ENCODE measurements around the gene KDELR3.

Gene KDELR3

GRCh38 chr22:38489142-38489541 is 21.2 kb downstream of the KDELR3 start:
- H3K36me3 ChIP-seq (replicated peaks in 1 of 2; ENCODE audit: control insufficient read depth in 2 of 2, insufficient read depth in 2 of 2, low read length in 2 of 2), result peaks cover 57 to 99% of the 10 kb centered on the region in 2 donors

GRCh38 chr22:38489561-38490145 is 21.8 kb downstream of the KDELR3 start:
- Histone ChIP-seq H3K4me1 (ENCODE audit: control insufficient read depth in 2 of 2, insufficient read depth in 1 of 2, low read depth in 1 of 2, low read length in 2 of 2) (no peaks in the 10 kb centered on the region), H3K18ac (ENCODE audit: low read length) (no peak overlapping the region)
- no CpG with 5 or more reads among the region's 7 CpGs for WGBS, 2 donors (ENCODE audit: extremely low coverage in 2 of 2, insufficient read length in 2 of 2, insufficient replicate concordance in 1 of 2)

More at GRCh38 chr22:38489142-38489541, 21.2 kb downstream of the KDELR3 start:
- no peak overlapping the region for H3K9ac ChIP-seq (ENCODE audit: low read depth, low read length, poor library complexity)
- peaks cover 3% of the 10 kb centered on the region for H3K79me1 ChIP-seq (ENCODE audit: low read depth, low read length)
- no peak overlapping the region for H3K23ac ChIP-seq (ENCODE audit: low read depth, low read length, poor library complexity)
- H4K8ac ChIP-seq (ENCODE audit: low read depth, low read length), result no peak overlapping the region
- no peak overlapping the region for H3K4ac ChIP-seq (ENCODE audit: low read length)
- no peak overlapping the region for H2BK120ac ChIP-seq (ENCODE audit: low read depth, low read length)
- H3K27me3 ChIP-seq (ENCODE audit: control insufficient read depth in 3 of 3, insufficient read depth in 3 of 3, low read depth in 1 of 3, low read length in 3 of 3), result no peaks in the 10 kb centered on the region
- no peak overlapping the region for H2BK15ac ChIP-seq (ENCODE audit: low read length)
- no peak overlapping the region for H2AFZ ChIP-seq (ENCODE audit: low read length)
- no peak overlapping the region for H3K18ac ChIP-seq (ENCODE audit: low read length)
- no CpG with 5 or more reads among the region's 17 CpGs for WGBS, 2 donors (ENCODE audit: extremely low coverage in 2 of 2, insufficient read length in 2 of 2, insufficient replicate concordance in 1 of 2)
- no peak overlapping the region for H4K91ac ChIP-seq (ENCODE audit: low read depth, low read length, poor library complexity)
- no peaks in the 10 kb centered on the region for H3K4me1 ChIP-seq (ENCODE audit: control insufficient read depth in 2 of 2, insufficient read depth in 1 of 2, low read depth in 1 of 2, low read length in 2 of 2)
- H3K27ac ChIP-seq (replicated peaks; ENCODE audit: low read length), result no peak overlapping the region
- no peak for DNase-seq (ENCODE audit: low spot score)
- no peak overlapping the region for H3K14ac ChIP-seq (ENCODE audit: low read length)
- no peak overlapping the region for H2BK12ac ChIP-seq (ENCODE audit: low read length)
- no peak overlapping the region for H2BK5ac ChIP-seq (ENCODE audit: low read length)
- H3K4me3 ChIP-seq (ENCODE audit: low read length in 2 of 2), result no peak overlapping the region
- H3K4me2 ChIP-seq (ENCODE audit: insufficient read depth, low read length, poor library complexity, severe bottlenecking), result no peak overlapping the region
- H2AK5ac ChIP-seq (ENCODE audit: low read depth, low read length), result no peak overlapping the region
- no peaks in the 10 kb centered on the region for H3K9me3 ChIP-seq (replicated peaks in 1 of 2; ENCODE audit: control insufficient read depth in 2 of 2, insufficient read depth in 1 of 2, low read depth in 1 of 2, low read length in 2 of 2)

DNA sequence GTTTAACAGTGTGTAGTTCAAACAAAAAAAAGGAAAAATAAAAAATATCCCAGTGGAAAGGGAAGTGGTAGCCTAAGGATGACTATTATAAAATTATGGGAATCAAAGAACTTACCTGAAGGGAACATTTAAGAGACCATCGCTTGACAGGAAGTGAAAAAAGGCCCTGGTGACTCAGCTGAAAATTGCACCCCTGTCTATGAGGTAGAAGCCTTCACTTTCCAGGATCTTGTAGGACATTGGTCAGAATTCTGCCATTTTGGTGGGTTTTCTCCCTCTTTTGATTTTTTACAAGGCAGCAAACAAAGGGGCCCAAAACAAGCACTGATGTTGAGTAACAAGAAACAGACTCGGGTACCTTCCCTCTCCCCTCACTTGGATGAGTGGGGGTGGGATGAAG is 22.6 kb downstream of the KDELR3 start:
- Histone ChIP-seq H2BK5ac (ENCODE audit: low read length) (no peak overlapping the region), H3K27me3 (ENCODE audit: control insufficient read depth in 3 of 3, insufficient read depth in 3 of 3, low read depth in 1 of 3, low read length in 3 of 3) (no peaks in the 10 kb centered on the region), H3K4me3 (ENCODE audit: low read length in 2 of 2) (no peak overlapping the region), H2AFZ (ENCODE audit: low read length) (no peak overlapping the region), H3K36me3 (replicated peaks in 1 of 2; ENCODE audit: control insufficient read depth in 2 of 2, insufficient read depth in 2 of 2, low read length in 2 of 2) (peaks cover 56 to 99% of the 10 kb centered on the region in 2 donors), H2BK12ac (ENCODE audit: low read length) (no peak overlapping the region), H3K23ac (ENCODE audit: low read depth, low read length, poor library complexity) (no peak overlapping the region), H3K14ac (ENCODE audit: low read length) (no peak overlapping the region), H3K4me2 (ENCODE audit: insufficient read depth, low read length, poor library complexity, severe bottlenecking) (no peak overlapping the region), H4K91ac (ENCODE audit: low read depth, low read length, poor library complexity) (no peak overlapping the region), H3K4me1 (ENCODE audit: control insufficient read depth in 2 of 2, insufficient read depth in 1 of 2, low read depth in 1 of 2, low read length in 2 of 2) (no peaks in the 10 kb centered on the region), H4K8ac (ENCODE audit: low read depth, low read length) (no peak overlapping the region), H2AK5ac (ENCODE audit: low read depth, low read length) (no peak overlapping the region), H3K79me1 (ENCODE audit: low read depth, low read length) (peaks cover 3% of the 10 kb centered on the region), H3K18ac (ENCODE audit: low read length) (no peak overlapping the region), H3K9ac (ENCODE audit: low read depth, low read length, poor library complexity) (no peak overlapping the region), H2BK120ac (ENCODE audit: low read depth, low read length) (no peak overlapping the region), H3K27ac (replicated peaks; ENCODE audit: low read length) (no peak overlapping the region), H3K9me3 (replicated peaks in 1 of 2; ENCODE audit: control insufficient read depth in 2 of 2, insufficient read depth in 1 of 2, low read depth in 1 of 2, low read length in 2 of 2) (no peaks in the 10 kb centered on the region), H3K4ac (ENCODE audit: low read length) (no peak overlapping the region), H2BK15ac (ENCODE audit: low read length) (no peak overlapping the region)
- no CpG with 5 or more reads among the region's 2 CpGs for WGBS, 2 donors (ENCODE audit: extremely low coverage in 2 of 2, insufficient read length in 2 of 2, insufficient replicate concordance in 1 of 2)
- no peak for DNase-seq (ENCODE audit: low spot score)

More at GRCh38 chr22:38489561-38490145, 21.8 kb downstream of the KDELR3 start:
- Histone ChIP-seq H2BK12ac (ENCODE audit: low read length) (no peak overlapping the region), H2AK5ac (ENCODE audit: low read depth, low read length) (no peak overlapping the region), H3K14ac (ENCODE audit: low read length) (no peak overlapping the region), H4K8ac (ENCODE audit: low read depth, low read length) (no peak overlapping the region), H2BK5ac (ENCODE audit: low read length) (no peak overlapping the region), H3K9me3 (replicated peaks in 1 of 2; ENCODE audit: control insufficient read depth in 2 of 2, insufficient read depth in 1 of 2, low read depth in 1 of 2, low read length in 2 of 2) (no peaks in the 10 kb centered on the region), H3K9ac (ENCODE audit: low read depth, low read length, poor library complexity) (no peak overlapping the region), H3K27ac (replicated peaks; ENCODE audit: low read length) (no peak overlapping the region), H3K4me3 (ENCODE audit: low read length in 2 of 2) (no peak overlapping the region), H2AFZ (ENCODE audit: low read length) (no peak overlapping the region), H3K27me3 (ENCODE audit: control insufficient read depth in 3 of 3, insufficient read depth in 3 of 3, low read depth in 1 of 3, low read length in 3 of 3) (no peaks in the 10 kb centered on the region), H2BK15ac (ENCODE audit: low read length) (no peak overlapping the region), H3K79me1 (ENCODE audit: low read depth, low read length) (peaks cover 3% of the 10 kb centered on the region), H4K91ac (ENCODE audit: low read depth, low read length, poor library complexity) (no peak overlapping the region), H3K4me2 (ENCODE audit: insufficient read depth, low read length, poor library complexity, severe bottlenecking) (no peak overlapping the region), H3K23ac (ENCODE audit: low read depth, low read length, poor library complexity) (no peak overlapping the region), H2BK120ac (ENCODE audit: low read depth, low read length) (no peak overlapping the region), H3K4ac (ENCODE audit: low read length) (no peak overlapping the region), H3K36me3 (replicated peaks in 1 of 2; ENCODE audit: control insufficient read depth in 2 of 2, insufficient read depth in 2 of 2, low read length in 2 of 2) (peaks cover 54 to 99% of the 10 kb centered on the region in 2 donors)
- no peak for DNase-seq (ENCODE audit: low spot score)

DNA sequence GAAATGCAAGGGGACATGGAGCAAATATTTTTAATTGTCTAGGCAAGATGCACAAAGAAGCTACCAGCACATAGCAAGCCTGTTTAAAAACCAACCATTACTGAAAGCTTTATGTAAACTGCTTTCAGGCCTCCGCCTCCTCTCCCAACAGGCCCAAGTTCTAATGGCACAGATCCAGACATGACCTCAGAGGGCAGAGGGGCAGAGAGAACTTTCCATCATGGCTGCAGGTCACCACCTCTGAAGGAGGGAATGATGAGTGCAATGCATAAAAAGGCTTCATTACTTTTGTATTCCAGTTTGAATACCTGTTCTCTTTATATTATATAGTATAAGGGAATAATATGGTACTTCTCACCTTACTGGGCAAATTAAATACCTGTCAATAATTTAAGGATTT is 23.0 kb downstream of the KDELR3 start:
- Histone ChIP-seq H3K4me3 (ENCODE audit: low read length in 2 of 2) (no peak overlapping the region), H4K91ac (ENCODE audit: low read depth, low read length, poor library complexity) (no peak overlapping the region), H3K4me1 (ENCODE audit: control insufficient read depth in 2 of 2, insufficient read depth in 1 of 2, low read depth in 1 of 2, low read length in 2 of 2) (no peaks in the 10 kb centered on the region), H3K14ac (ENCODE audit: low read length) (no peak overlapping the region), H2BK5ac (ENCODE audit: low read length) (no peak overlapping the region), H3K23ac (ENCODE audit: low read depth, low read length, poor library complexity) (no peak overlapping the region), H3K27me3 (ENCODE audit: control insufficient read depth in 3 of 3, insufficient read depth in 3 of 3, low read depth in 1 of 3, low read length in 3 of 3) (no peaks in the 10 kb centered on the region), H2AFZ (ENCODE audit: low read length) (no peak overlapping the region), H2AK5ac (ENCODE audit: low read depth, low read length) (no peak overlapping the region), H2BK120ac (ENCODE audit: low read depth, low read length) (no peak overlapping the region), H3K27ac (replicated peaks; ENCODE audit: low read length) (no peak overlapping the region), H2BK12ac (ENCODE audit: low read length) (no peak overlapping the region), H3K36me3 (replicated peaks in 1 of 2; ENCODE audit: control insufficient read depth in 2 of 2, insufficient read depth in 2 of 2, low read length in 2 of 2) (peaks cover 55 to 99% of the 10 kb centered on the region in 2 donors), H3K9me3 (replicated peaks in 1 of 2; ENCODE audit: control insufficient read depth in 2 of 2, insufficient read depth in 1 of 2, low read depth in 1 of 2, low read length in 2 of 2) (no peaks in the 10 kb centered on the region), H4K8ac (ENCODE audit: low read depth, low read length) (no peak overlapping the region), H2BK15ac (ENCODE audit: low read length) (no peak overlapping the region), H3K4ac (ENCODE audit: low read length) (no peak overlapping the region), H3K79me1 (ENCODE audit: low read depth, low read length) (peaks cover 3% of the 10 kb centered on the region), H3K18ac (ENCODE audit: low read length) (no peak overlapping the region), H3K9ac (ENCODE audit: low read depth, low read length, poor library complexity) (no peak overlapping the region), H3K4me2 (ENCODE audit: insufficient read depth, low read length, poor library complexity, severe bottlenecking) (no peak overlapping the region)
- no CpG with 5 or more reads among the region's 1 CpG for WGBS, 2 donors (ENCODE audit: extremely low coverage in 2 of 2, insufficient read length in 2 of 2, insufficient replicate concordance in 1 of 2)
- DNase-seq (ENCODE audit: low spot score), result no peak
